IMR-90 (cell line): ENCODE measurements around the gene TM9SF4. TPM values are rescaled to one million over a fixed set of nuclear protein-coding genes. Genes with fewer than 3 reads are reported as not detected.

ENCODE experiments used
- ATAC-seq: fragments of 200-7000 bp; cut with Tn5 transposase; 2 replicates; pipeline ENCODE4 v1.9.1; 2020; ENCODE audit warnings: low read depth, mild to moderate bottlenecking, moderate library complexity
- BruUV-seq: library from RNA; stranded (reverse); fragments of 400-500 nt; replicated peaks from 2 replicates; lab custom pipeline; 2021; lab: Mats Ljungman, UMichigan
- CTCF ChIA-PET: fragments of 300-600 bp; formaldehyde crosslinking; extraction: SDS; loops from one replicate; lab custom pipeline; 2021; ENCODE audit warnings: antibody characterized with exemption; lab: Yijun Ruan, JAX
- POLR2A ChIA-PET: fragments of 300-600 bp; sonication (Branson Sonifier 250); formaldehyde crosslinking; loops from one replicate; lab custom pipeline; 2022; ENCODE audit warnings: antibody characterized with exemption; ENCODE audit not compliant: unreplicated experiment; lab: Charles Lee
- DNase-seq: peaks from one replicate; pipeline ENCODE4 v3.0.0; 2013
- H2AFZ ChIP-seq: replicated peaks from 2 replicates; pipeline ENCODE3; 2013; ENCODE audit warnings: low read length, mild to moderate bottlenecking; ENCODE audit not compliant: poor library complexity
- H2AK5ac ChIP-seq: 2 replicates; pipeline ENCODE4 v1.6.1; 2013; ENCODE audit warnings: low read depth, low read length, inconsistent platforms
- H2AK9ac ChIP-seq: replicated peaks from 2 replicates; pipeline ENCODE3; 2013; ENCODE audit warnings: mild to moderate bottlenecking, low read depth, low read length, moderate library complexity; ENCODE audit not compliant: poor library complexity
- H2BK120ac ChIP-seq: 2 replicates; pipeline ENCODE4 v1.6.1; 2013; ENCODE audit warnings: low read depth, low read length, inconsistent platforms
- H2BK15ac ChIP-seq: 3 replicates; pipeline ENCODE4 v1.6.1; 2013; ENCODE audit warnings: low read depth, low read length, inconsistent platforms
- H2BK20ac ChIP-seq: 2 replicates; pipeline ENCODE4 v1.6.1; 2013; ENCODE audit warnings: low read depth, mild to moderate bottlenecking, inconsistent platforms, low read length, moderate library complexity
- H2BK5ac ChIP-seq: 2 replicates; pipeline ENCODE4 v1.6.1; 2013; ENCODE audit warnings: mild to moderate bottlenecking, low read depth, low read length, inconsistent platforms; ENCODE audit not compliant: poor library complexity, severe bottlenecking
- H3K14ac ChIP-seq: replicated peaks from 2 replicates; pipeline ENCODE4 v1.6.1; 2013; ENCODE audit warnings: low read depth, low read length, inconsistent platforms
- H3K18ac ChIP-seq: 2 replicates; pipeline ENCODE4 v1.6.1; 2013; ENCODE audit warnings: low read depth, low read length, control low read depth
- H3K23ac ChIP-seq: 2 replicates; pipeline ENCODE4 v1.6.1; 2013; ENCODE audit warnings: low read depth, low read length, inconsistent platforms
- H3K27ac ChIP-seq: 2 replicates; pipeline ENCODE4 v1.5.1; 2013; ENCODE audit warnings: mild to moderate bottlenecking, control low read depth, low read length; ENCODE audit not compliant: insufficient read depth
- H3K27me3 ChIP-seq: 2 replicates; pipeline ENCODE4 v1.6.1; 2013; ENCODE audit warnings: low read length; ENCODE audit not compliant: control insufficient read depth, insufficient read depth
- H3K36me3 ChIP-seq: 2 replicates; pipeline ENCODE4 v1.6.1; 2013; ENCODE audit warnings: low read length, mixed read lengths; ENCODE audit not compliant: control insufficient read depth, insufficient read depth
- H3K4ac ChIP-seq: 2 replicates; pipeline ENCODE4 v1.6.1; 2013; ENCODE audit warnings: low read depth, low read length, inconsistent platforms
- H3K4me1 ChIP-seq: 2 replicates; pipeline ENCODE4 v1.6.1; 2013; ENCODE audit warnings: low read length, mixed read lengths; ENCODE audit not compliant: control insufficient read depth, insufficient read depth
- H3K4me2 ChIP-seq: 2 replicates; pipeline ENCODE4 v1.6.1; 2013; ENCODE audit warnings: low read depth, mild to moderate bottlenecking, control low read depth, low read length, moderate library complexity
- H3K4me3 ChIP-seq: 2 replicates; pipeline ENCODE4 v1.5.1; 2013; ENCODE audit warnings: low read depth, mild to moderate bottlenecking, control low read depth, low read length, moderate library complexity; ENCODE audit not compliant: insufficient read depth
- H3K56ac ChIP-seq: 2 replicates; pipeline ENCODE4 v1.6.1; 2013; ENCODE audit warnings: low read length, inconsistent platforms; ENCODE audit not compliant: insufficient read depth; ENCODE audit errors: extremely low read depth
- H3K79me1 ChIP-seq, 2 experiments: 2 replicates each; pipeline ENCODE4 v1.6.1; 2013; ENCODE audit warnings: low read length in 2 of 2, inconsistent platforms in 1 of 2, low read depth in 1 of 2
- H3K9ac ChIP-seq: 2 replicates; pipeline ENCODE4 v1.6.1; 2013; ENCODE audit warnings: low read depth, low read length, control low read depth
- H3K9me1 ChIP-seq: 2 replicates; pipeline ENCODE4 v1.6.1; 2013; ENCODE audit warnings: low read length, inconsistent platforms; ENCODE audit not compliant: insufficient read depth
- H3K9me3 ChIP-seq: 2 replicates; pipeline ENCODE4 v1.6.1; 2013; ENCODE audit warnings: low read length; ENCODE audit not compliant: control insufficient read depth, insufficient read depth
- H4K20me1 ChIP-seq: 2 replicates; pipeline ENCODE4 v1.6.1; 2013; ENCODE audit warnings: low read length, inconsistent platforms; ENCODE audit not compliant: insufficient read depth
- H4K5ac ChIP-seq: 2 replicates; pipeline ENCODE4 v1.6.1; 2013; ENCODE audit warnings: mild to moderate bottlenecking, low read depth, low read length, control low read depth
- H4K8ac ChIP-seq, 2 experiments: 2 replicates each; pipeline ENCODE4 v1.6.1; 2013; ENCODE audit warnings: low read depth in 2 of 2, low read length in 2 of 2, control low read depth in 1 of 2, inconsistent platforms in 1 of 2
- H4K91ac ChIP-seq: 2 replicates; pipeline ENCODE4 v1.6.1; 2013; ENCODE audit warnings: low read depth, low read length, inconsistent platforms; ENCODE audit not compliant: insufficient read depth
- BHLHE40 ChIP-seq: fragments of 150-350 bp; IDR thresholded peaks from 2 replicates; pipeline ENCODE4 v1.6.1; 2016; ENCODE audit warnings: mild to moderate bottlenecking, low read depth, low read length
- CHD1 ChIP-seq: IDR thresholded peaks from 2 replicates; pipeline ENCODE4 v1.6.1; 2012; ENCODE audit warnings: low read depth, low read length, improper control_type of control experiment
- MAFK ChIP-seq: IDR thresholded peaks from 2 replicates; pipeline ENCODE4 v1.6.1; 2012; ENCODE audit warnings: low read depth, low read length, improper control_type of control experiment
- RCOR1 ChIP-seq: IDR thresholded peaks from 2 replicates; pipeline ENCODE4 v1.6.1; 2012; ENCODE audit warnings: mild to moderate bottlenecking, low read length, improper control_type of control experiment; ENCODE audit not compliant: insufficient replicate concordance
- RFX5 ChIP-seq: IDR thresholded peaks from 2 replicates; pipeline ENCODE4 v1.8.0; 2012; ENCODE audit warnings: low read depth, mild to moderate bottlenecking, low read length, moderate library complexity
- WGBS, 2 experiments: methylation state at CpG; one replicate each; pipeline versions ENCODE4 v1.1.5 to v1.1.7; 2013; ENCODE audit warnings: missing lambda C conversion rate in 2 of 2; ENCODE audit not compliant: insufficient read length in 1 of 2; ENCODE audit errors: extremely low coverage in 2 of 2; 5-methylcytosine and 5-hydroxymethylcytosine counted together
- dilution Hi-C: fragments of 300-500 bp; cut with HindIII; formaldehyde crosslinking; loops from one replicate; pipeline ENCODE4 v1.14.3; 2018; ENCODE audit warnings: low sequenced_read_pairs; ENCODE audit not compliant: unreplicated experiment
- in situ Hi-C: fragments of 300-500 bp; cut with MboI; formaldehyde crosslinking; loops from 3 replicates; pipeline ENCODE4 v1.14.3; 2019; ENCODE audit warnings: low sequenced_read_pairs, inconsistent platforms, mixed read lengths
- intact Hi-C: fragments of 100-400 bp; cut with micrococcal nuclease; formaldehyde crosslinking; loops from 2 replicates; pipeline ENCODE4 v1.10.0; 2022
- polyA plus RNA-seq, 3 experiments: library from polyadenylated mRNA; depleted of rRNA; stranded (reverse); fragments of >200 nt; gene quantifications; 2 replicates each; pipeline ENCODE4 v1.2.3, GENCODE V29; 2012; ENCODE audit warnings: low replicate concordance in 1 of 3
- total RNA-seq: library from RNA; depleted of rRNA; stranded (reverse); fragments of >200 nt; gene quantifications from 2 replicates; pipeline ENCODE4 v1.2.3, GENCODE V29; 2012
- TF ChIP-seq, protein P1 (sequence below): fragments of 150-350 bp; IDR thresholded peaks from 2 replicates; pipeline ENCODE4 v1.6.1; 2016; ENCODE audit warnings: low read depth, mild to moderate bottlenecking, low read length, moderate library complexity, borderline replicate concordance
- TF ChIP-seq, protein P2 (sequence below): conservative IDR thresholded peaks from 2 replicates; pipeline ENCODE4 v1.5.1; 2012; ENCODE audit warnings: mild to moderate bottlenecking, low read depth, low read length, improper control_type of control experiment

Gene TM9SF4
- total and polyA plus RNA-seq, 2 of the 4 experiments (the other 2 are of a cell fraction) = 35.3 to 59.1 TPM

DNA sequence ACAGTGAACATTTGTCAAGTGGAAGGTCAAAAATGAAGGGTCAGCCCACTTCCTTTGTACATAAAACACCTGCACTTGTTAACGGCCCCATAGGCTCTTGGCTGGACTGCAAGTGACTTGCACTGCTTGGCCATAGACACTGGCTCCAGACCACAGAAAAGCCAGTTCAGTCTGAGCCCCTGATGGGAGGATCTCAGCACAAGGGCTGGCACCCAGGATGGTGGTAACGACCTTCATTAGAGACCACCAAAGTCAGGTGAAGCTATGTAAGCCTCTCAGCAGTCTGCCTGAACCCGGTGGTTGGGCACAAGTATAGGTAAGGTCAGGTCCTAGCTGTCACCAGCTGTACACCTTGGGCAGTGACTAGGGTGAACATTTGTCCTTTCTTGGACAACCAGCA, 81.9 kb downstream of the TM9SF4 start:
- TF ChIP-seq, protein P1, sequence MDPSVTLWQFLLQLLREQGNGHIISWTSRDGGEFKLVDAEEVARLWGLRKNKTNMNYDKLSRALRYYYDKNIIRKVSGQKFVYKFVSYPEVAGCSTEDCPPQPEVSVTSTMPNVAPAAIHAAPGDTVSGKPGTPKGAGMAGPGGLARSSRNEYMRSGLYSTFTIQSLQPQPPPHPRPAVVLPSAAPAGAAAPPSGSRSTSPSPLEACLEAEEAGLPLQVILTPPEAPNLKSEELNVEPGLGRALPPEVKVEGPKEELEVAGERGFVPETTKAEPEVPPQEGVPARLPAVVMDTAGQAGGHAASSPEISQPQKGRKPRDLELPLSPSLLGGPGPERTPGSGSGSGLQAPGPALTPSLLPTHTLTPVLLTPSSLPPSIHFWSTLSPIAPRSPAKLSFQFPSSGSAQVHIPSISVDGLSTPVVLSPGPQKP = no peak
- no peak for TF ChIP-seq MAFK
- TF ChIP-seq BHLHE40 = no peak
- no peak for TF ChIP-seq RCOR1
- no peak for TF ChIP-seq RFX5
- TF ChIP-seq, protein P2, sequence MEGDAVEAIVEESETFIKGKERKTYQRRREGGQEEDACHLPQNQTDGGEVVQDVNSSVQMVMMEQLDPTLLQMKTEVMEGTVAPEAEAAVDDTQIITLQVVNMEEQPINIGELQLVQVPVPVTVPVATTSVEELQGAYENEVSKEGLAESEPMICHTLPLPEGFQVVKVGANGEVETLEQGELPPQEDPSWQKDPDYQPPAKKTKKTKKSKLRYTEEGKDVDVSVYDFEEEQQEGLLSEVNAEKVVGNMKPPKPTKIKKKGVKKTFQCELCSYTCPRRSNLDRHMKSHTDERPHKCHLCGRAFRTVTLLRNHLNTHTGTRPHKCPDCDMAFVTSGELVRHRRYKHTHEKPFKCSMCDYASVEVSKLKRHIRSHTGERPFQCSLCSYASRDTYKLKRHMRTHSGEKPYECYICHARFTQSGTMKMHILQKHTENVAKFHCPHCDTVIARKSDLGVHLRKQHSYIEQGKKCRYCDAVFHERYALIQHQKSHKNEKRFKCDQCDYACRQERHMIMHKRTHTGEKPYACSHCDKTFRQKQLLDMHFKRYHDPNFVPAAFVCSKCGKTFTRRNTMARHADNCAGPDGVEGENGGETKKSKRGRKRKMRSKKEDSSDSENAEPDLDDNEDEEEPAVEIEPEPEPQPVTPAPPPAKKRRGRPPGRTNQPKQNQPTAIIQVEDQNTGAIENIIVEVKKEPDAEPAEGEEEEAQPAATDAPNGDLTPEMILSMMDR = no peak
- TF ChIP-seq CHD1 = no peak
- peaks cover 4 to 35% of the 10 kb centered on the region in 2 experiments; a peak in 2 of 4 replicates for H3K79me1 ChIP-seq
- no peak overlapping the region for H2AK5ac ChIP-seq
- dilution Hi-C loops (no loop called here), in situ Hi-C loops (no loop called here), intact Hi-C loops (no loop called here)
- H3K23ac ChIP-seq = no peak overlapping the region
- no peak overlapping the region for H4K91ac ChIP-seq
- no peak overlapping the region for H3K9ac ChIP-seq
- no peaks in the 10 kb centered on the region for H4K20me1 ChIP-seq
- H2BK5ac ChIP-seq = no peak overlapping the region
- peaks cover 18% of the 10 kb centered on the region for H3K9me1 ChIP-seq
- H3K4ac ChIP-seq = no peak overlapping the region
- CTCF ChIA-PET = no interaction called here
- no peak overlapping the region for H3K56ac ChIP-seq
- H3K14ac ChIP-seq = no peak overlapping the region
- no peak overlapping the region for H4K5ac ChIP-seq
- H2BK20ac ChIP-seq = no peak overlapping the region
- no peak overlapping the region for H3K4me3 ChIP-seq
- H3K27ac ChIP-seq = no peak overlapping the region
- H3K4me2 ChIP-seq = no peak overlapping the region
- H3K9me3 ChIP-seq = no peaks in the 10 kb centered on the region
- H3K18ac ChIP-seq = no peak overlapping the region
- POLR2A ChIA-PET = no interaction called here
- H2BK120ac ChIP-seq = no peak overlapping the region
- H2AK9ac ChIP-seq = no peak overlapping the region
- WGBS, 2 experiments = no CpG with 5 or more reads among the region's 3 CpGs
- ATAC-seq (no peak), DNase-seq (no peak)
- no peak overlapping the region for H2BK15ac ChIP-seq
- peaks cover 19% of the 10 kb centered on the region for H3K36me3 ChIP-seq
- no TSS peak for BruUV-seq
- no peaks in the 10 kb centered on the region for H3K27me3 ChIP-seq
- H4K8ac ChIP-seq = no peak overlapping the region
- peaks cover 8% of the 10 kb centered on the region for H3K4me1 ChIP-seq
- H2AFZ ChIP-seq = no peak overlapping the region
